CD4-positive, alpha-beta T cell treated with Interleukin-10 for 1 hour (primary cell): Measurements from ENCODE around the gene EHMT1.
"Not testable (repeated sequence)": the region's sequence is repeated elsewhere in the genome, so short reads cannot be mapped to it uniquely, and the experiment has no call there.

Experiments used
- DNase-seq: peaks from one replicate; pipeline ENCODE4 v3.0.0-alpha.2; 2020

Gene EHMT1

DNA sequence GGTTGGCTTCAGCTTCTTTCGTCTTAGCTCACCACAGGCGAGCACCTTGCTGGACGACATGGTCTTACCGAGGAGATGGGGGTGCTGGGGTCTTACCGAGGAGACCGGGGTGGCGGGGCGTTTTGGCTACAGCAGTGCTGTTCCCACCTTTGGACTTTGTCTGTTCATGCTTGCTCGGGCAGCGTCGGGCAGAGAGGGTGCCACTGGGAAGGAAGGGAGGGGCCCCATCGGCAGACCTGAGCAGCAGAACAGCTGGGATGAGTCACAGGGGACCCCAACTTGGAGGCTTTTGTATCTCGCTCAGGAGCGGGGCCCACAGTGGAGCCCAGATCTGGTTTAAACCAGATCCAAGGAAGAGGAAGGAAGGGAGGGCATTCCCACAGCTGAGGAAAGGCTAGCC, 152.8 kb downstream of the EHMT1 start:
- DNase-seq: no peak

DNA sequence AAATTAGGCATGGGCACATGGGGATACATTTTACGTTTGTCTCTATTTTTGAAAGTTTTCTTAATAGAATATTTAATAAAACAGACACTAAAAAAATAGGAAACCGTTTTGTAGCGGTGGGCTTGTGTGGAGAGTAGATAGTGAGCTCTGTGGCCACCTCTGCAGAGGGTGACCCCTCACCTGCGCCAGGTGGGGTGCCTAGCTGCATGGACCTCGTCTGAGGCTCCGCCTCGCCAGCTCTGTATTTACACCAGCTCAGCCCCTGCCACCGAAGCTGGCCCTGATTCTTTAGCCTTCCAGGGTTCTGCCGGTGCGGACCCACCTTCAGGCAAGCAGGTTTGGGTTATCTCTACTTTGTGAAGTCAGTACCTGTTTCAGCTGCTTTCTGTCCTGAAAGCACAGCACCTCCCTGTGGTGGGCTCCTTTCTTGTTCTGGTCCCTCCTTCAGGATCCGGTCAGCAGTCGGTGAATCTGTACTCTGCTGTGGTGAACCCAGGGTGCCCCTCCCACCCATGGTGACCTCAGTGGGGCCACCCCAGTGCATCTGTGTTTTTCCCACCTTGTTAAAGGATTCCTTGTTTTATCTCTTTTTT, 153.6 kb downstream of the EHMT1 start:
- no peak for DNase-seq

DNA sequence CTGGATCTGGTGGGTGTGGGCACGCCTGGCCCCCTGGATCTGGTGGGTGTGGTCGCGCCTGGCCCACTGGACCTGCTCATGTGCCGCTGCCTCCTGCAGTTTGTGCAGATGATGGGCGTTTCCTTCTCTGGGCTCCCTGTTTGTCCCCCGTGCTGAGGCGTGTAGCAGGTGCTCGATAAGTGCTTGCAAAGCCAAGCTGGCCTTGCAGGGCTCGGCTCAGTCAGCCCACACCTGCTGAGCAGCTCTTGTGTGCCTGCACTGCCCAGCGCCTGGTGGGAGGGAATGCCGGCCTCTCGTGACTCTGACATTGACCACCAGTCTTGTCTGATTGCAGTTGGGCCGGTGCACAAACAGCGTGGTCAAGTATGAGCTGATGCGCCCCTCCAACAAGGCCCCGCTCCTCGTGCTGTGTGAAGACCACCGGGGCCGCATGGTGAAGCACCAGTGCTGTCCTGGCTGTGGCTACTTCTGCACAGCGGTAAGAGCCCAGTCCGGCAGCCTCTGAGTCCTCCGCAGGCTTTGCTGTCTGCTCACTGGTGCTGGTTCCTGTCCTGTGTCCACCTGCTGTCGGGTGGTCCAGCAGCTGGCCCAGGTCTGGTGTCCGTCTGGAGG, 156.1 kb downstream of the EHMT1 start:
- no peak for DNase-seq

DNA sequence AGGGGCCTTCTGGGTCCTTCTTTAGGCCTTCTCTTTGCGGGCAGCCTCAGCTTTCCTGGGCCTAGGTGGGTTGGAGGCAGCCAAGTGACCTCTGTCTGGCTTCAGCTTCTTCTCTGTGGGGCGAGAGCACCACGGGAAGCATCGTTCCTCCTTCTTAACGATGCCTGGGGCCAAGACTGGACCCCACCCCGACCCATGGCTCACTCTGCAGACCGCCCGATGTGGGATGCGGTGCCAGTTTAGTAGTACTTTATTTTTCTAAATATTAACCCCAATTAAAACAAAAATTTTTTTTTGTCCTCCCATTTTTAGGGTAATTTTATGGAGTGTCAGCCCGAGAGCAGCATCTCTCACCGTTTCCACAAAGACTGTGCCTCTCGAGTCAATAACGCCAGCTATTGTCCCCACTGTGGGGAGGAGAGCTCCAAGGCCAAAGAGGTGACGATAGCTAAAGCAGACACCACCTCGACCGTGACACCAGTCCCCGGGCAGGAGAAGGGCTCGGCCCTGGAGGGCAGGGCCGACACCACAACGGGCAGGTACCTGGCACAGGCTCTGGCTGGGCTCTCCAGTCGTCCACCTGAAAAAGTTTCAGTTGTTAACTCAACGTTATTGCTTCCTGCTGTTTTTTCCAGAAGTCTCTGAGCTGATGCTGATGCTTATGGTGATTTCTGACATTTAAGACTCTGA, 157.6 kb downstream of the EHMT1 start:
- DNase-seq: no peak

- no peak for DNase-seq
These were observed 159.0 kb downstream of the EHMT1 start for GRCh38 chr9:137777761-137778160.

- DNase-seq: no peak
These were observed 159.5 kb downstream of the EHMT1 start for GRCh38 chr9:137778336-137778735.

DNA sequence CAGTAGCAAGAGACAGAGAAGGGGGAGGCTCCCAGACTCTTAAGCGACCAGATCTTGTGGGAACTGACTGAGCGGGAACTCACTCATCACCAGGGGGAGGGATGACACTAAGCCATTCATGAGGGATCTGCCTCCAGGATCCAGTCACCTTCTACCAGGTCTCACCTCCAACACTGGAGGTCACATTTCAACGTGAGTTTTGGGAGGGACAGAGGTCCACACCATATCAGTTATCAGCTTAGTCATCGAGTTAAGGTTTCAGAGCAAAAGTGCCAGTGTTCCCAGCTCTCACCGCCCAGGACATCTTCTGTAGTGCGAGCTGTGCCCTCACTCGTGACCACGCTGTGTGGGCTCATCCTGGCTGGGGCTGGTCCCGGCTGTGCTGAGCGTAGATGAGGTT, 160.1 kb downstream of the EHMT1 start:
- DNase-seq: no peak

DNA sequence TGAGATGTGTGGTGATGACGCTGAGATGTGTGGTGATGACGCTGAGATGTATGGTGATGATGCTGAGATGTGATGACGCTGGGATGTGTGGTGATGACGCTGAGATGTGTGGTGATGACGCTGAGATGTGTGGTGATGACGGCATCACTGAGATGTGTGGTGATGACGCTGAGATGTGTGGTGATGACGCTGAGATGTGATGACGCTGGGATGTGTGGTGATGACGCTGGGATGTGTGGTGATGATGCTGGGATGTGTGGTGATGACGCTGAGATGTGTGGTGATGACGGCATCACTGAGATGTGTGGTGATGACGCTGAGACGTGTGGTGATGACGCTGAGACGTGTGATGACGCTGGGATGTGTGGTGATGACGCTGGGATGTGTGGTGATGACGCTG, 161.2 kb downstream of the EHMT1 start:
- not testable (repeated sequence) for DNase-seq

GRCh38 chr9:137781906-137782585, 163.2 kb downstream of the EHMT1 start:
- no peak for DNase-seq

DNA sequence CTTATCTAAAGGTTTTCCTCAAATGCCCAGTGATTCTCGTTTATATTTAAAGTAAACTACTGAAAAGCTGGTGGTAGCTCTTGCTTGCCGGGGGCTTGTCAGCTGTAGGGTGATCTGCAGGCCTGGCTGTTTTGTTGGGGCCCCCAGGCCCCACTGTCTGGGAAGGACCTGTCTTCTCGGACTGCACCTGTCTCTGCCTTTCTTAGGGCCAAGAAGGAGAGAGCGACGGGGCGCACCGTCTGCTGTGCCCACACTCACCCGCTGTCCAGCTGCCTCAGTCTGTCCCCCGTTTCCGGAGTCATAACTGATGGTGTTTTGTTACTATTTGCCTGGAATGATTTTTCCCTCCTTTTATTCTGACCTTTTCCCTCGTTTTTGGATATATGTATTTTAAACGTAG, 164.7 kb downstream of the EHMT1 start:
- no peak for DNase-seq

GRCh38 chr9:137784046-137784445, 165.2 kb downstream of the EHMT1 start:
- no peak for DNase-seq

DNA sequence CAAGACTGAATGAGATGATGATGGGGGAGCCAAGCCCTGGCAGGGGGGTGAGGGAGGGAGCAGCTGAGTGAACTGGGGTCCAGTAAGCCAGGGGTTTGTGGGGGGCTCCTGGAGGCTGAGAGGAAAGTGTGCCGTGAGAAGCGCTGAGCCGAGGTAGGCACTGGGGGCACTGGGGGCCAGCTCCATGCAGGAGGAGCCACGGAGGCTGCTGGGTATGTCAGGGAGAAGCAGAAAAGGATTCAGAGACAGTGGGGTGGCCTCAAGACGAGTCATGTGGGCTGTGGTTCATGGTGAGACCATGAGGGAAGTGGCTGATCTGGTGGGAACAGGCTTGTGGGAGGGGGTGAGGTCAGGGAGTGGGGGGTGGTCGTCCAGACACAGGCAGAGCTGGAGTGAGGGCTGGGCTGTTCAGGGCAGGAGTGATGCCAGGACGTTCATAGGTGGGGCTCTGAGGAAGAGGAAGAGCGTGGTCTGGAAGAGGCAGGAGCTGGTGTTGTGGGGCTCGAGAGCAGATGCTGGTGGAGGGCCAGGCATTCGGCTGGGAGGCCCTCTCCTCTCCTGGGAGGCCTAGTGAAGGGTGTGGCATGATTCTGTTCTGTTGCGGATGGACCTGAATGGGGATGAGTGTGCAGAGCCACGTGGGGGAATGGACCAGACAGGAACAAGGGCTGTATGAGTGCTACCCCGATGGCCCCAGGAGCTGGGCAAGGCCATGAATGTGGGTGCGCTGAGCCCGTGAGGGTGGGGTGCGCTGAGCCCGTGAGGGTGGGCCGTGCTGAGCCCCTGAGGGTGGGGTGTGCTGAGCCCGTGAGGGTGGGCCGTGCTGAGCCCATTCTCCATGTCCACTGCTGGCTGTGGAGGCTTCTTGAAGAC, 166.1 kb downstream of the EHMT1 start:
- no peak for DNase-seq

DNA sequence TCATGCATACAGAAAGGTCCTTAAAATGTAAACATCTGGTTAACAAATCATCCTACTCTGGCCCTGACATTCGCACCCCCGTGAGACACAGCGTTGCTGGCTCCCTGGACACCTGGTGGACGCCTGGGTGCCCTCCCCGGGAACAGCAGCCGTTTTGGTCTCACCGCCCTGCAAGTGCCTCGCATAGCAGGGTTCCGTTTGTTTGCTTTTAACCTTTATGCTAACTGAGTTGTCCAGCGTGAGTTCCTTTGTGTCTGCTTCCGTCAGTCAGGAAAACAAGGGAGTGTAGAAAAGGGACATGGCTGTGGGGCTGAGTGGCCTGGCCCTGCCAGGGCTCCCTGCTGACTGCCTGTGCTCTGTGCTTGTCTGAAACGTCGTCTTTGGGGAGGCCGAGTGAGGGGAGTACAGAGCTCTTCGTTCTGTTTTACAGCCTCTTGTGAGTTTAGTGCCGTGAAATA, 166.9 kb downstream of the EHMT1 start:
- DNase-seq: no peak

GRCh38 chr9:137786511-137786920, 167.7 kb downstream of the EHMT1 start:
- DNase-seq: no peak

GRCh38 chr9:137787381-137787780, 168.6 kb downstream of the EHMT1 start:
- no peak for DNase-seq

DNA sequence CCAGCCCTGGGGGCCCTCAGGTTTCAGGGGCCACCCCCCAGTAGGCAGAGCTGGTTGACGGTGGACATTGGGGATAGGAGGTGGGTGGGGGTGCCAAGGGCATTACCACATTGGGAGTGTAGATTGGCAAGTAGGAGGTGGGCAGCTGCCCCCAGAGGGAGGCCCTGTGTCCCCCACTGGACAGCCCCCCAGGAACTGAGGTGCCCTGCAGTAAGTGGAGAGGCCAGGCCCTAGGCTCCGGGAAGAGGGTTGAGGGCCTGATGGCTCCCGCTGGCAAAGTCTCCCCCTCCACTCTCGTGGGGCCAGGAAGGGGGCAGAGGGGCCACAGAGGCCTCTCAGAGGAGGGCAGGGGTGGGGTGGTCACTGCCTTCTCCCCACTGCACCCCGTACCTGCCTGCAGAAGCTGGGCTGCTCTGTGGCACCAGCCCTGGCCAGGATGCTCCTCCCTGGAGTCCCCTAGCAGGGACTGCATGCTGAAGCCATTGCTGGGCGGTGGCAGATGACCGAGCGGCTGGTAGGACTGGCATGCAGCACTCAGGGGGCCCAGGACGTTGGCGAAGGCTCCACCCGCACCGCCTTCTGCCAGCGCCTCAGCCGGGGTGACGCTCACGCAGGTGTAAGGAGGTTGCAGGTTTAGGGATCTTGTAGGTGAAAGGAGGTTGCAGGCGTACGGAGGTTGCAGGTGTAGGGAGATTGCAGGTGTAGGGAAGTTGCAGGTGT, 169.1 kb downstream of the EHMT1 start:
- no peak for DNase-seq

DNA sequence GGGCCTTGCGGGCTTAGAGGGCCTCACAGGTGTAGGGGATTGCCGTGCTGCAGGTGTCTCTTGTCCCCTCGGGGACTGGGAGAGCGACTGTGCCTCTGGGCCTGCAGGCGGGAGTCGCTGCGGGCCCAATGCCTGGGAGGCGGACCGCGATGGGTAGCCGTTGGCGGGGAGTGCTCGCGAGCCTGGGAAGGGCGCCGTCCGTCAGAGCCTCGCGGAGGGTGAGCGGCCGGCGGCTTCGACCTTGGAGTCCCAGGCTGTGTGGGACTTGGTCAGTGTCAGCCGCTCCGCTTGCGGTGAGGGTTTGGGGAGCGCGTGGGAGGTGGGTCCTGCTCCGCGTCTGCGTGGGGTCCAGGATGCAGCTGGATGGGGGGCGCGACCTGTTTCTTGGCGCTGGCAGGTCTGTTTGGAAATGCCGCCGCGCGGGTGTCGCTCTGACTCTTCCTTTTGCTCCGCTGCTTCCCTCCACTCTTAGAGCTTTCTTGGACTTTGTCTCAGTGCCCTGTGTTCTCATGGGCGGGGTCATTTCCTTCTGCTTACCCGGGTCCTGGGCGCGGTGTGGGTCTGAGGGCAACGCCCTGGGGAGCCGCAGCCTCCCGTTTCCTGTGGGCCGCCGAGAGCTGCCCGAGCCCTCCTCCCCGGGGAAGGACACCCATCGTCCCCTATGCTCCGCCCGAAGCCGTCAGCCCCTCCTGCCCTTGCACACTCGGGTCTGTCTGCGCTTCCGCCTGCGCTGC, 169.9 kb downstream of the EHMT1 start:
- DNase-seq: no peak

DNA sequence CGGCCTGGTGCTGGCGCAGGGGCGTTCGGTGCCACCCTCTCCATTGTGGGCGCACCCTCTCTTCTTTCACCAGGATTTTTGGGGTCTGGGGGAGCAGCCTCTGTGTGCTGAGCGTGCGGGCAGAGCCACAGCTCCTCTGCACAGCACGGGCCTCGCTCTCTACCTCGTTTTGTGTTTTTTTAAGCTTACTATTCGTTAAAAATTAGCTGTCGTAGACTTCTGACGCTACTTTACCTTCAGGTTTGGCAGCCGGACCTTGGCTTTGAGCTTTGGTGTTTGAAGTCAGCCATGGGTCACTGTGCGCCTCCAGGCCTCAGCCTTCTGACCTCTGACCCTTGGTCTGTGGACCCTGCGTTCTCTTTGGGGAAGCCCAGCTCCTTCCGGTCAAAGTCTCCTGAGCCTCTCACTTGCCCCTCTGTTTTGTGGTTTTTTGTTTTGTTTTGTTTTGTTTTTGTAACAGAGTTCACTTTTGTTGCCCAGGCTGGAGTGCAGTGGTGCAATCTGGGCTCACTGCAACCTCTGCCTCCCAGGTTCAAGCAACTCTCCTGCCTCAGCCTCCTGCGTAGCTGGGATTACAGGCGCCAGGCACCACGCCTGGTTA, 170.6 kb downstream of the EHMT1 start:
- no peak for DNase-seq

- no peak for DNase-seq
These were observed 173.1 kb downstream of the EHMT1 start for GRCh38 chr9:137791947-137792346.

GRCh38 chr9:137793196-137793841, 174.5 kb downstream of the EHMT1 start:
- no peak for DNase-seq
